ENCODE data around the gene ASB15. TPM values are rescaled to one million over a fixed set of nuclear protein-coding genes. Genes with fewer than 3 reads are reported as not detected.

Gene ASB15
- total and polyA plus RNA-seq, 8 donors = 0.04 TPM; not detected in 7

DNA sequence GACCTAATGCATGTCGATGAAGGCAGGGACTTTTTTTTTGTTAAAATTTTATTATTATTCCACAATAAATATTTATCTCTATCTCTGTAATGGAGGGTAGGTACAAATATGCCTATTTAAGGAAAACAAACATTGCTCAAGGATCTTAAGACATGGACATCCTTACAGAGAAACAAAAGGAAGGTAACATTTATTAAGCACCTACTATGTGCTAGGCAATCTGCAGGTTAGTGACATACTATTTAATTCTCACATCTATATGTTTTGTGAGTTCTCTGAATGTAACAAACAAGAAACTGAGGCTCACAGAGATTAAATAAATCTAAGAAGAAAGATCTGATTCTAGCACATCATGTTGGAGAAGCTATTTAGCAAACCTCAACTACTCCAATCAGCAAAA is 86.1 kb downstream of the ASB15 start:
- Histone ChIP-seq H3K27me3 (no peaks in the 10 kb centered on the region), H3K27ac (no peak overlapping the region), H3K9me3 (no peaks in the 10 kb centered on the region), H3K4me1 (peaks cover 0 to 15% (median 3%) of the 10 kb centered on the region in 3 donors), H3K36me3 (peaks cover 0 to 6% (median 3%) of the 10 kb centered on the region in 3 donors), H3K4me3 (no peak overlapping the region)
- WGBS, 2 donors = 89% methylated on average over 1 of the region's 1 CpG
- FAIRE-seq (no peak), ATAC-seq (no peak), DNase-seq (no peak)
- TF ChIP-seq CTCF (IDR thresholded peaks at IDR 0.05) = no peak
- intact Hi-C loops (cut with DNase I) = no loop called here

Other genes starting within 250 kb of the ASB15 start
- gene IQUB, start 67.2 kb upstream of the ASB15 start, total RNA-seq = under 1 TPM; 0.41 to 0.81 (median 0.52) TPM
- under 1 TPM; 0.15 to 0.59 TPM for gene IQUB, start 67.2 kb upstream of the ASB15 start, polyA plus RNA-seq
- 10 to 100 TPM; 19.4 to 42.5 (median 31.6) TPM for gene NDUFA5, start 44.0 kb upstream of the ASB15 start, total RNA-seq
- gene NDUFA5, start 44.0 kb upstream of the ASB15 start, polyA plus RNA-seq = 10 to 100 TPM; 55.5 to 83.5 TPM
- under 1 TPM in 1 of 6 donors, not detected in 5; 0.55 TPM for gene LMOD2, start 54.0 kb downstream of the ASB15 start, total RNA-seq
- not detected for gene LMOD2, start 54.0 kb downstream of the ASB15 start, polyA plus RNA-seq
- gene WASL, start 147.2 kb downstream of the ASB15 start, total RNA-seq = 10 to 100 TPM; 13.2 to 27.3 (median 18.0) TPM
- gene WASL, start 147.2 kb downstream of the ASB15 start, polyA plus RNA-seq = 10 to 100 TPM in 1 of 2 donors, 1 to 10 TPM in 1; 8.2 to 14.9 TPM
- gene HYAL4, start 243.3 kb downstream of the ASB15 start, total RNA-seq = not detected
- not detected for gene HYAL4, start 243.3 kb downstream of the ASB15 start, polyA plus RNA-seq

Data from pancreas (tissue), 10 donors.